AG10803 (cell line): ENCODE data around the gene OR8B3.

Source experiments
- DNase-seq: peaks from one replicate; pipeline ENCODE4 v3.0.0; 2010; ENCODE audit warnings: low read depth
- H3K4me3 ChIP-seq: 2 replicates; pipeline ENCODE4 v1.5.1; 2011; ENCODE audit warnings: mild to moderate bottlenecking, low read length, control low read depth
- TF ChIP-seq, protein P1 (sequence below): conservative IDR thresholded peaks from 2 replicates; pipeline ENCODE4 v1.5.1; 2011; ENCODE audit warnings: mild to moderate bottlenecking, low read length, control low read depth, inconsistent platforms

The OR8B3 gene, protein sequence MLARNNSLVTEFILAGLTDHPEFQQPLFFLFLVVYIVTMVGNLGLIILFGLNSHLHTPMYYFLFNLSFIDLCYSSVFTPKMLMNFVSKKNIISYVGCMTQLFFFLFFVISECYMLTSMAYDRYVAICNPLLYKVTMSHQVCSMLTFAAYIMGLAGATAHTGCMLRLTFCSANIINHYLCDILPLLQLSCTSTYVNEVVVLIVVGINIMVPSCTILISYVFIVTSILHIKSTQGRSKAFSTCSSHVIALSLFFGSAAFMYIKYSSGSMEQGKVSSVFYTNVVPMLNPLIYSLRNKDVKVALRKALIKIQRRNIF

GRCh38 chr11:124398924-124399323 lies at the start of gene OR8B3:
OR8B3 (minus strand) TSS chr11:124399024; CDS start chr11:124397351, 1,673 bp downstream.
- no peak for DNase-seq
- TF ChIP-seq, protein P1, sequence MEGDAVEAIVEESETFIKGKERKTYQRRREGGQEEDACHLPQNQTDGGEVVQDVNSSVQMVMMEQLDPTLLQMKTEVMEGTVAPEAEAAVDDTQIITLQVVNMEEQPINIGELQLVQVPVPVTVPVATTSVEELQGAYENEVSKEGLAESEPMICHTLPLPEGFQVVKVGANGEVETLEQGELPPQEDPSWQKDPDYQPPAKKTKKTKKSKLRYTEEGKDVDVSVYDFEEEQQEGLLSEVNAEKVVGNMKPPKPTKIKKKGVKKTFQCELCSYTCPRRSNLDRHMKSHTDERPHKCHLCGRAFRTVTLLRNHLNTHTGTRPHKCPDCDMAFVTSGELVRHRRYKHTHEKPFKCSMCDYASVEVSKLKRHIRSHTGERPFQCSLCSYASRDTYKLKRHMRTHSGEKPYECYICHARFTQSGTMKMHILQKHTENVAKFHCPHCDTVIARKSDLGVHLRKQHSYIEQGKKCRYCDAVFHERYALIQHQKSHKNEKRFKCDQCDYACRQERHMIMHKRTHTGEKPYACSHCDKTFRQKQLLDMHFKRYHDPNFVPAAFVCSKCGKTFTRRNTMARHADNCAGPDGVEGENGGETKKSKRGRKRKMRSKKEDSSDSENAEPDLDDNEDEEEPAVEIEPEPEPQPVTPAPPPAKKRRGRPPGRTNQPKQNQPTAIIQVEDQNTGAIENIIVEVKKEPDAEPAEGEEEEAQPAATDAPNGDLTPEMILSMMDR: no peak
- no peak within 1 kb of the TSS for H3K4me3 ChIP-seq

DNA sequence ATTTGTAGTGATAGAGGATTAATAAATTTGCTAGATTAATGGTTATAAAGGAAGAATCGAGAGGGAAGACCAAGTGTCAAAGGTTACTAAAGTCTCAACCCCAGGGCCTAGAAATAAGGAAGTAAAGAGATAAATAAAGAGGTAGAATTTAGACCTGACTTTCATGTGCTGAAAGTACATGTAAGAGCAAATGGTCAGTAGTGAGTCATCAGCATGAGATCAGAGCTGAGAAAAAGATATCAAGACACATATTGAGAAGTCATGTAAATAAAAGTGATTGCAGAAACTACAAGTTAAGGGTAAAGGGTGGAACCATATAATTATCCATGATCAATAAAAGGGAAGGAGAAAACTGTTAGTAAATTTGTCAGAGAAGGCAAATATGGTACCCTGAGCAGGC lies 48.1 kb upstream of the OR8B3 start:
- DNase-seq: no peak
- no peak overlapping the region for H3K4me3 ChIP-seq
- TF ChIP-seq, protein P1: no peak

- DNase-seq: no peak
- H3K4me3 ChIP-seq: no peak within 1 kb of the TSS
- TF ChIP-seq, protein P1: no peak
Observed at GRCh38 chr11:124445646-124446150, 46.9 kb upstream of the OR8B3 start, which contains the start of gene OR8B8. OR8B8 (minus strand) TSS chr11:124445696; CDS start chr11:124441085, 4,611 bp downstream.

DNA sequence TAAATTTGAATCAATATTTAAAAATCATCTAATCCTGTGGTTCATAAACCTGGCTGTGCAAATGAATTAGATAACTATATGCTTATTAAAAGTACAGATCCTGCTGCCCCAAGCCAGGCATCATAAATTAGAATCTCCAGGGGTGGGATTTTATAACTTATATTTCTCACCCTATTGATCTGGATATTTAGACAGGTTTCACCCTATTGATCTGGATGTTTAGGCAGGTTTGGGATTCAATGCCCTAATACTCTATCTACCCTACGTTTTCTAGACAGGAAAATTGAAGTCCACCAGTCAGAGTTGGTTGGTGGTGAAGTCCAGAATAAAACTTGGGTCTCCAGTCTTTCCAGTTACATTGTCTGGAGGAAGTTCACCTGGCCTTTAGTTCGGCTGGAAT lies 44.0 kb upstream of the OR8B3 start:
- TF ChIP-seq, protein P1: no peak
- no peak overlapping the region for H3K4me3 ChIP-seq
- no peak for DNase-seq

- no peak for DNase-seq
- TF ChIP-seq, protein P1: no peak
- H3K4me3 ChIP-seq: no peak overlapping the region
Observed at GRCh38 chr11:124442442-124442841, 43.6 kb upstream of the OR8B3 start.

DNA sequence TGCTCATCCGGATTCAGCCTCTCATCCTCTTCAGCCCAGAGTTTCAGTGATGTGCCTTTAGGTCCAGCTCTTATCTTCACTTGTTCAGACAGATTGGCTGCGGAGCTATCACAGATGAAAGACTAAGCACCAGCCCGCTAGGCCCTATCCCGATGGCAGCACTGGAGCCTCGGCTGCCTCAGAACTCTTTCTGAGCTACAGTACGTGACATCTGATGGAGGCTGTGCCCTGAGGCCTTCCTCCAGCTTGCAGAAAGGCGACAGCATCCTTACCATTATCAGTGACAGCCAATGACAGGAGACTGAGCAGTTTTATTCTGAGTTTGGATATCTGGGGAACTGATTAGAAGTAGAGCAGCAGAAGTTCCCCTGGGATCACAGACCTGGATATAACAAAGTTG lies 42.7 kb upstream of the OR8B3 start:
- TF ChIP-seq, protein P1: no peak
- H3K4me3 ChIP-seq: no peak overlapping the region
- DNase-seq: no peak

GRCh38 chr11:124441081-124441480 lies 42.3 kb upstream of the OR8B3 start:
- H3K4me3 ChIP-seq: no peak overlapping the region
- no peak for DNase-seq
- TF ChIP-seq, protein P1: no peak
